SK-N-DZ (cell line): ENCODE measurements around the gene NUF2.
"Not testable (repeated sequence)": the region's sequence is repeated elsewhere in the genome, so short reads cannot be mapped to it uniquely, and the experiment has no call there.

Experiments
- DNase-seq: peaks from one replicate; pipeline ENCODE4 v3.0.0-alpha.2; 2015; ENCODE audit warnings: low spot score

The NUF2 gene

DNA sequence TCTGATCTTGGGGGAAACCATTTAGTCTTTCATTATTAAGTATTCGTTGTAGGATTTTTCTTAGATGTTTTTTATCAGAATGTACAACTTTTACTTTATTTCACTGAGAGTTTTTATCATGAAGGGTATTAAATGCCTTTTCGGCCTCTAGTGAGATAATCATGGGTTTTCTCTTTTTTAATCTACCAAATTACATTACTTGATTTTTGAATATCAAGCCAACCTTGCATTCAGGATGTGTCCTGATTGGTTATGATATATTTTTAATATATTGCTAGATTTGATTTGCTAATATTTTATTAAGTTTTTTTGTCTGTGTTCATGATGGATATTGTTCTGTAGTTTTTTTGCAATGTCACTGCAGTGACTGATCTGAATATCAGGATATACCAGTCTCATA, 9.4 kb downstream of the NUF2 start:
- DNase-seq = no peak

DNA sequence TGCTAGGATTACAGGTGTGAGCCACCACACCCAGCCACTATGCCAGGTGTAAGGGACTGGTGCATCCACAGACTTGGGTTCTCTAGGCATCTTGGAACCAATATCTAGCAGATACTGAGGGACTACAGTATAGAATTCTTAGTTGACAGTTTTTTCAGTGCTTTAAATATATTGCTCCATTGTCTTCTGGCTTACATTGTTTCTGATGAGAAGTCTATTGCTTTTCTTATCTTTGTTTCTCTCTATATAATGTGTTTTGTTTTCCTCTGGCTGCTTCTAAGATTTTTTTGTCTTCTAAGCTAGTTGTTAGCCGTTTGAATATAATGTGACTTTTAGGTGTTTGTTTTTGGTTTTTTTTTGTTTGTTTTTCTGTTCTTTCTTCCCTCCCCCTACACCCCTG, 13.5 kb downstream of the NUF2 start:
- no peak for DNase-seq

DNA sequence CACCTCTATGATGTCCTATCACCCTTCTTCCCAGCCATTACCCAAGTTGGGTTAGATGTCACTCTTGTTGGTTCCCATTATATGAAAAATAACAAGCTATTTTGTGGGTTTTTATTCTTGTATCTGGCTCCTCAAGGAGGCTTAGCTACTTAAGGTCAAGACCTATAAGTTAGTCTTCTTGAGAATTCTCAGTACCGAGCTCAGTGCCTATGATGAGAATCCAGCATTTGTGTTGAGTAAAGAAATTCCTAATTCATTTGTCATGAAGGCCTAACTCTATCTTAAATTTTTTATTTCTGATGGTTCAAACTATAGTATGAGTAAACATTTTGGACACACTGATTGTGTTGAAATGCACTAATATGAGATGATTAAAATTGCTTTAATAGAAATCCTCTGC, 15.9 kb downstream of the NUF2 start:
- no peak for DNase-seq

DNA sequence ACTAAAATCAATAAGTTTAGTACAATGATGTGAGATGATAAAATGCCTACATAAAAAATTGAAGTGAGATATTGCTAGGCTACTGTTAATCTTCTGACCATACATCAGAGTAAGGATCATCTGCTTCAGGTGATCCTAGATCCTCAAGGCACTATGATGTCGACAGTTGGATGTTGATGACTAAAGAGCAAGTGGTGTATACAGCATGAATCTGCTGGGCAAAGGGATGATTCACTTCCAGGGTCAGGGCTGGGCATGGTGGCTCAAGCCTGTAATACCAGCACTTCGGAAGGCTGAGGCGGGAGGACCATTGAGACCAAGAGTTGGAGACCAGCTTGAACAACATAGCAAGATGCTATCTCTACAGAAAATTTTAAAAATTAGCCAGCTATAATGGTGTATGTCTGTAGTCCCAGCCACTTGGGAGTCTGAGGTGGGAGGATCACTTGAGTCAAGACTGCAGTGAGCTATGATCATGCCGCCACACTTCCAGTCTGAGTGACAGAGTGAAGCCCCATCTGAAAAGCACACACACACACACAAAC, 24.6 kb downstream of the NUF2 start:
- no peak for DNase-seq

DNA sequence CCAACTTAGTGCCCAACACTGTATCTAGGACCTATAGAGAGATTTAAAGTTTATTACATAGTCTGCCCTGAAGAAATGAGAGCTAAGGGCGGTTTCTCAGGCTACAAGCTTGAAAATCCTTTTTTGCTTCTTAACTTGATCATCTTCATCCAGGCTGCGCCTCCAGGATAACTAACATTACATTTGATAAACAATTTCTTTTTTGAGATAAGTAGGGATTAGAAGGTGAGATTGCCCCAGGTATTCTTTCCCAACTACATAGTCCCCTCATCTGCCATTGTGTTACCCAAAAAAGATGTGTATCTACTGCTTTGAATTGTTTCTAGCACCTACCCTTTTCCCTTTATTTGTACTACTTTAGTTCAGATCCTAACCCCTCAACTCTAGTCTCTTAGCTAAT, 25.4 kb downstream of the NUF2 start:
- DNase-seq = no peak

DNA sequence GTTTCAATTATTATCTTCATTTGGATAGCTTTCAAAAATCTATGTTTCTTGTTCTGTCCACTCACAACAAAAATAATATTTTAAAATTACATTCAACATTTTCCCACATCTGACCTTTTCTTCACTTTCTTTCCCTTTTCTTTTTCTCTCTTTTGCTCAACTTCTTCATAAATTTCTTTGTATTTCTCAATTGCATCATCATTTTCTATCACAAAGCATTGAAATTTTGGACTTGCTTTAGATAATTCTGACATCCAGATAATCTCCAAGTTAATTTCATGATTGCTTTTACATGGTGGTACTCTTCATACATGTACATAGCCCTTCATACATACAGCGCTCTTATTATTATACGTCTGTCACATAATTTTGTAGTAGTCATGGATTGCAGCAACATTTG, 30.2 kb downstream of the NUF2 start:
- no peak for DNase-seq

DNA sequence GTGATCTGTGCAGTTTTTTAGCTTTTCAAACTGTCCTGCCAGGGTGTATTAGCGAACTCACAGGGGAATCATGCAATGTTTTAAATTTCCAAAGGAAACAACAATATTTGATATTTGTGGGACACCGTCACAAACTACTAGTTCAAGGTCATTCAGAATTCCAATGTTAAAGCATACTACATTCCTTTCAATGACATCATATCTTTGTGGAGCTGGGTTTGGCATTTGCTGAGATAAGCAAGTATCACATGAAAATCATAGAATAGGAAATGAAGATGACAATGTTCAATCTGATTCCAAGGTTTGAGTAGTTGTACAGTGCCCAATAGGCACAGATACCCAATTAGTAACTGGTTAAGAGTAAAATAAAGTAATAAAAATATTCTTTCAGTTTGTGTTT, 35.6 kb downstream of the NUF2 start:
- DNase-seq = no peak

DNA sequence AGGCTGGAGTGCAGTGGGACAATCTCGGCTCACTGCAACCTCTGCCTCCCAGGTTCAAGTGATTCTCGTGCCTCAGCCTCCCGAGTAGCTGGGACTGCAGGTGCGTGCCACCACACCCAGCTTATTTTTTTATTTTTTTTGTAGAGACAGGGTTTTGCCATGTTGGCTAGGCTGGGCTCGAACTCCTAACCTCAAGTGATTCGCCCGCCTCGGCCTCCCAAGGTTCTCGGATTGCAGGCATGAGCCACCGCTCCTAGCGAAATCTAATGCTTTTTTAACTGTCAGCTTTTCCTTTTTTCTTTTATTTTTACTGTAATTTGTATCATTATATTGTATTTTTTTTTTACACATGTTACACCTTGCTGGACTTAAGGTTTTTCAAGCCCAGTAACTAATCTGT, 36.4 kb downstream of the NUF2 start:
- DNase-seq = not testable (repeated sequence)

DNA sequence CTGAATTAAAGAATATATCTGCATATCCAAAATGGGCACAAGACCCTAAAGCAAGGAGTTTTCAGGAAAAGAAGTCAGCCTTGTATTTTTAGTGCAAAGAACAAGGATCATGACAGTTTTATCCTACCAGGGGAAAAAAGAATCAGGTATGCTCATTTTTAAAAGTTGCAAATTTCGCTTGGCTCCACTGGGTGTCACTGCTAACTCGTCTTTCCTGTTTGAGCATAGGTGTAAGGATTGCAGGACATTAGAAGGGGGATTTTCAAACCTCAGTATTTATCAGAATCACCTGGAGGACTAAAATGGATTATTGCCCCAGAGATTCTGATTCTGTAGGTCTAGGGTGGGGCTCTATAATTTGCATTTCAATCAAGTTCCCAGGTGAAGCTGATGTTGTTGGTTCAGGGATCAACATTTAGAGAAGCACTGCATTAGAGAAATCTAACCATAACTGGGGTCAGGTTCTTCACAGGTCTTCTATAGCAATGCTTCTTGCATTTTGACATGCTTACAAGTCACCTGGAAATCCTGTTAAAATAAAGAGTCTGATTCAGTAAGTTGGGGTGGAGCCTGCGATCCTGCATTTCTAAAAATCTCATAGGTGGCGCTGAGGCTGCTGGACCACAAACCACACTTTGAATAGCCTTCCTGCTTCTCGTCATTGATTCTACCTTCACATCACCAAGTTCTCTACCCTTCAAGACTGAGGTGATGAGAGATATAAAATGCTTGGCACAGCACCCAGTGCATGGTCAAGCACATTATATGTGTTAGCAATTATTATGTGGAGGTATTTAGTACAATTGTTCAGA, 39.6 kb downstream of the NUF2 start:
- peak; percentile 17 for DNase-seq

DNA sequence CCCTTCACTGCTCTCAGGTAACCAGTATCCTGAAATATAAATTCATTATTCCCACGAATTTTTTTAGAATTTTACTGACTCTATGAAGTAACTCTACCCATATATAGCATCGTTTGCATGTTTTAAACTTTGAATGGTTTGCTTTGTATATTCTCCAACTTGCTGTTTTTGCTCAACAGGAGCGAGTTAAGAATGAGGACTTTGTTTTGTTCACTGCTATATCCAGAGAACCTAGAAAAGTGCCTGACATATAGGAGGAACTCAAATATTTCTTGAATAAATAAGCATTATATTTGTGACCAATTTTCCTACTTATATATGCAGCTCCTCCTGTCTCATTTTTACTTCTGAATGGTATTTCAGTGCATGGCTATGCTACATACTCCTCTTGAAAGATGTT, 43.4 kb downstream of the NUF2 start:
- no peak for DNase-seq

DNA sequence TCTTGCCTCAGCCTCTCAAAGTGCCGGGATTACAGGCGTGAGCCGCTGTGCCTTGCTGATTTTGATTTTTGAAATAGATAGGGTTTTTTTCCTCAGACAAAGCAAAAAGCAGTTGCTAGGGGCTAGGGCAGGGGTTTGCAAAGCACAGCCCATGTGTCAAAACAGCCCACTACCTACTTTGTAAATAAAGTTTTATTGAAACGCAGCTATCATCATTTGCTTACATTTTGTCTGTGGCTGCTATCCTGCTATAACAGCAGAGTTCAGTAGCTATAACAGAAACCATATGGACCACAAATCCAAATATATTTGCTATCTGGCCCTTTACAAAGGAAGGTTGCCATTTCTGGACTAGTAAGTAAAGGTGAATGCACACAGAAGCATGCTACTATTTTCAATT, 44.8 kb downstream of the NUF2 start:
- DNase-seq = no peak

DNA sequence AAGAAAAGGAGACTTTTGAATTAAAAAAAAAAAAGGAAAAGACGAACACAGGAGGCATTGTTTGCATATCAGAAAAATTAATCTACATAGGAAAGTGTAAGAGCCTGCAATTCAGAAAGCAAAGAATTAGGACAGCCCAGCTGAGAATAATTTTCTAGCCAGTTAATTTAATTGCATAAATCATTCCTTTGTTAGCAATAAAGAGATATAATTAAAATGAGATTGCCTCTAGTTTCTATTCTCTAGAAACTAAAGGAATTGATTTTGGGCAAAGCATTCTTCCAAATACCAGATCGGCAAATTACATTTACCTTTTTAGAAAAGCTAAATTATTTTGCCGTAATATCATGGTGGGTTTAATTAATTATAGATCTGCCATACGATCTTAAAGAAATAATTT, 46.0 kb downstream of the NUF2 start:
- no peak for DNase-seq

DNA sequence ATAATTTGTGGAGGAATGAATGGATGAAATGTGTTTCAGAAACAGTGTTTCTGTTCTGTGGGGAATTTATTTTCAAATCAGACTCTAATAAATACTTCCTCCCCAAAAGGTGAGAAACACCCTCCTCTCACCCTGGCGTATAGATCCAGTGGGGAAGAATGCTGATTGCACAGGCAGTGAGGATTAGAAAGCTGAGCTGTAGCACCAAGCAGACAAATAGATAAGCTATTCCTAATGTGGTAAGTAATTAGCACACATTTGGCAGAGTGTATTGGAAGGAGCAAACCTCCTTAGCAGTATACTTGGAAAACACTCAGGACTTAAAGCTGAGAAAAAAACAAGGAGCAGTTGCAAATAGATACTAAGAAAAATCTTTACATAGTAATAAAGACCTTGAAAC, 50.8 kb downstream of the NUF2 start:
- DNase-seq = no peak

DNA sequence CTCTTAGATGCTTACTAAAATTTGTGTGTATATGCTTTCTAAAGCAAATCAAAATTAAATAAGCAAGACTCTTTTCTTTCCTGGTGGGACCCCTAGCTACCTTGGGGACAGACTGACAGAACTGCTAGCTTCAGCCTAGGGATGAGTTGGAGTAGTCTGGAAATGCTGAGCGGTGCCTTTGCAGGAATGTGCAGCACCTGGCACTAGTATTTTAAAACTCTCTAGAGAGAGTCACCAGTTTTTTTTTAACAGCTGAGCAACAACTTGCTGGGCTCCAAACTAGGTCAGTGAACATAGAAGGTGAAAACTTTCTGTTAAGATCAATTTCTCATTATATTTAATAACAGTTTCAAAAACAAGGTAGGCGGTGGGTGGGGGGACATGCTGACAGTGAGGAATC, 56.8 kb downstream of the NUF2 start:
- no peak for DNase-seq

DNA sequence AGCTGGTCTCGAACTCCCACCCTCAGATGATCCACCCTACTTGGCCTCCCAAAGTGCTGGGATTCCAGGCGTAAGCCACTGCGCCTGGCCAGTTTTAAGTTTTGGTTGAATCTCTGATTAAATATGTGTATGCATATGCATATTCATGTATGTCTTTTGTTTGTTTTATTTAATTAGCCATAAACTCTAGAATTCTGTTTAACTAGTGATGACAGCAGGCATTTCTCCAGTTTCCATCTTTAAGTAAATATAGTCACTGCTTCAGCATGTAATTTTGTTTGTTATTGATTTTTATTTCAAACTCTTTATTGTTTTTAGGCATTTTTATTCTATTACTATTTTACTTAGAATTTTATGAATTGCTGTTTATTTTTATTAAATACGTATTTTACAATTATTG, 58.0 kb downstream of the NUF2 start:
- no peak for DNase-seq

DNA sequence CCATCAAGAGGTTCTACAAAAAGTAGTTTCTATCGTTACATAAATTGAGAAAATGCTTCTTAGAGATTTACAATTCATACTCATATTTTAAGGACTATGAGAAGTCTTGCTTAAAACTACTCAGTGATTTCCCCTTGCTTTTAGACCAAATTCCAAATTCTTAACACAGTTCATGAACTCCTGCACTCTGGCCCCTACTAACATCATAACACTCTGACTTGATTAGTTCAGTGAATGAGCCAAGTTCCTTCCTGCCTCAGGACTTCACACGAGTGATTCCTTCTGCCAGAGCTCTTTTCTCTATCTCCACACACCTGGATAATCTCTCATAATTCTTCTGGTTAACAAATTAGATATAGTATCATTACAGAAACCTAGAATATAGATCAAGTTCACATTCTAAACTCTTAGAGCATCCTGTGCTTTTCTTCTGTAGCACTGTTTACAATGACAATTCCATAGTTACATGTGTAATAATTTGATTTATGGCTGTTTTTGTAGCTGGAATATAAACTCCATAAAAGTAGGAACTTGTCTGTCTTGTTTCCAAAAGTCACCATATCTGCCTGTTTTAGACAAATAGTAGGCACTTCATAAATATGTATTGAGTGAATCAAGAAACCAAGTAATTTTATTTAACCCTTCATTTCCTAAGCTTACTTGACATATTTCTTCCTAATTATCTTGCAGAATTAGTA, 59.9 kb downstream of the NUF2 start:
- DNase-seq = no peak

DNA sequence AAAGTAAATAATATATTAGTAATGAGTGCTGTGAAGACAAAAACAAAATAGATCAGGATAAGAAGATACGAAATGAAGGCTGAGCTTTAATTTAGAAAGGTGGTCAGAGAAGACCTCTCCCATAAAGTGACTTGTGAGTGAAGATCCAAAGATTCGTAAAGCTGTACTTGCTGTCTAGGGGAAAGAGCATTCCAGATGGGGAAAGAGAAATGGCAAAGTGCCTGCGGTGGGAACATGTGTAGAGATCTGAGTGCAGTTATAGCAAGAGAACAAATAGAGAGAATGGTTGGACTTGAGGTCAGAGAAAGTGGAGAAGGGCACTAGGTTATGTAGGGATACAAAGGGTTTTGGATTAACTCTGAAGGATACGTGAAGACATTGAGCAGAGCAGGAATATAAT, 60.6 kb downstream of the NUF2 start:
- DNase-seq = no peak

DNA sequence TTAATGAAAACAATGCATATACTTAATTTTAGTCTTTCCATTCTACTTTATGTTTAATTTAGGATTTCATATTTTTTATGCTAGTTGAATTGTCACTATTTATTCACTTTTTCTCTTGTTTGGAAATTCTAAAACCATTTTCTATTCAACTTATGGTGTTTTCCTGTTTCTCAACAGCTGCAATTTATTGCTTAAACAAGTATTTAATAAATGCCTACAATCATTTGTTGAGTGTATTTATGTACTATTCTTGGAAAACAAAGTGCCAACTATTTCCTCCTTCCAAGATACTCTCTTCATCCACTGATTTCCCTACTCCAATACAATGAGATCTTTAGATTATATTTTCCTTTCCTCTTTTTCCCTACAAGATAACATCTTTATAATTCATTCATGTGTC, 65.4 kb downstream of the NUF2 start:
- DNase-seq = no peak

DNA sequence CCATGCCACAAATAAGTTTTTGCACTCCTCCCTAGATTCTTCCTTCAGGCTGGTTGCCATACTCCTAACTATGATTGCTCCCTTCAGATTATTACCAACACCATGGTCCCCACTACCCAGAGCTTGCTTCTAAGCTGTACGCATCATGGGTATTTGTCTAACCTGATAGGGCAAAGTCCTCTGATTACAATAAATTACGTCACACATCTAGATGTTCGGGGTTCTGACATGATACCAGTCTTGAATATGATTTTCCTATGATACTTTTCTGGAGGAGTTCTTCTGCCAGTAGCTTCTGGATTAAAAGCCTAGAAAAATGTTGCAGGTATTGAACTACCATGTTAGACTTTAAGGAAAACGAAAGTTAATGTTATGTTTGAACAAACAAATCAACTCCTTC, 67.2 kb downstream of the NUF2 start:
- DNase-seq = no peak

DNA sequence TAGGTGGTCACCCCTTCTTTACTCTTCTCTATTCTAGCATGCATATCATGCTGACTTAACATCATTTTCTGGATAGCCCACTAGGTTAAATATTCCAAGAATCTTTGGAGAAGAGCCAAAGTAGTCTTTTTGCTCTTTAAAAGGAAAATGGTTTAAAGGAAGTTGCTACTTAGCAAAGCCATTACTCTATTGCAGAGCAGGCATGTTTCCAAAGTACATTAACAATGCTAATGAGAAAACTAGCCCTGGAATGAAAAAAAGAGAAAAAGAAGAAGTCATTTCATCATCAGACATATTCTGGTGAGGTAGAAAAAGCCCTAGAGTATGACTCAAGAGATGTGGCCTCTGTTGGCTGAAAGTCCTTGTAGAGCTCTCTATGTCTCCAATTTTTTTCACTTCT, 74.0 kb downstream of the NUF2 start:
- no peak for DNase-seq

DNA sequence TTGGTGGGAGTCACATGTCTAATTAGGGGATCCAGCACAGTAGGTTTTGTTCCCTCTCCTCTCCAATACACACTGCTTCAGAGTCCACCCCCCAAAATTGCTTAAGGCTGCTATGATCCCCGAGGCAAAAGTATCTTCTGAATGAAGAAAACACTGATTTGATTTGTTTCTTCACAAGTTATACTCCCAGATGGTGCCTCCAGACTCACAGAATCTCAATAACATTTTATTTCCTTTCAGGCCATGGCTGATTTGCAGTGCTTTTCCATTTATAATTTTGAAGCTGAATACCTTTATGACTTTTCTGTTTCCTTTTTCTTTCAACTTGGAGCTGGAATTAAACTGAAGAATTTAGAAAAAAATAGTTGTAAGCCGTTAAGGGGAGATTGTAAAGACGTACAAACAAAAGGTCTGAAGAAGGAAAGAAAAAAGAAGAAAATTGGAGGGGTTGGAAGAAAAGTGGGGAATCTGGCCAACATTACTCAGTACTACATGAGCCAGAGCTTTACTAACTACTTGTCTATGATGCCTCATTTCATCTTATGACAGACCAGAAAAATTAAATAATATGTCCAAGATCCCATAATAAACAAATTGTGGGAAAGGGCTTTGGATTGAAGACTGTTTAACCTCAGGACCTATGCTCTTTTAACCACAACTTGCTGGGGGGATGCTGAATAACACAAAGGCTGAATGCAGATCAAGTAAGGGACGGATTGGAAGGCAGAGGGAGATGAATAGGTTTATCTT, 75.9 kb downstream of the NUF2 start:
- no peak for DNase-seq

DNA sequence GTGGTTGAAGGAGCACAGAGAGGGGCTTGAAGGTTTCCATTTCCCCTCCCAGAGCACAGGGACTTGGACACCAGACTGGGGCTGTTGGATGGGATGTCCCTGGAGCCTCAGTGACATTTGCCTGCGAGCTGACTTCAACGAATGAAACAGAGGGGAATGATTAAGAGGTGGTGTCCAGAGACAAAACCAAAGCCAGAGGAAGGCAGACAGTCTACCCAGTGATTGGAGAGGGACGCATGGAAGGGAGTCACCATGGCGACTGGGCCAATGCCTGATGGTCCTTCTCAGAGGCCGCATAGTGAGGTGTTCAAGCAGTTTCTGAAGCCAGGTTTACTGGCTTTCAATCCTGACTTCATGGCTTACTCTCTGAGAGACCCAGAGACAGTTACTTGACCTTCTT, 77.2 kb downstream of the NUF2 start:
- no peak for DNase-seq
